Osteocyte (in vitro differentiated cells): ENCODE data around the gene FRY. TPM values are rescaled to one million over a fixed set of nuclear protein-coding genes. Genes with fewer than 3 reads are reported as not detected.

Source experiments
- DNase-seq: peaks from one replicate; pipeline ENCODE4 v3.0.0; 2021; ENCODE audit warnings: mixed read lengths; ENCODE audit not compliant: unreplicated experiment; ENCODE audit errors: extremely low spot score
- H3K27ac Mint-ChIP-seq: one replicate; pipeline ENCODE4 v1.8.0; 2021; ENCODE audit warnings: mild to moderate bottlenecking, mixed read lengths; ENCODE audit not compliant: unreplicated experiment
- H3K27me3 Mint-ChIP-seq: one replicate; pipeline ENCODE4 v1.8.0; 2021; ENCODE audit warnings: mixed read lengths; ENCODE audit not compliant: unreplicated experiment
- H3K36me3 Mint-ChIP-seq: one replicate; pipeline ENCODE4 v1.8.0; 2021; ENCODE audit warnings: mixed read lengths; ENCODE audit not compliant: unreplicated experiment
- H3K4me1 Mint-ChIP-seq: one replicate; pipeline ENCODE4 v1.8.0; 2021; ENCODE audit warnings: mixed read lengths; ENCODE audit not compliant: unreplicated experiment
- H3K4me3 Mint-ChIP-seq: one replicate; pipeline ENCODE4 v1.8.0; 2021; ENCODE audit warnings: mild to moderate bottlenecking, moderate library complexity, mixed read lengths; ENCODE audit not compliant: unreplicated experiment
- H3K9me3 Mint-ChIP-seq: one replicate; pipeline ENCODE4 v1.8.0; 2021; ENCODE audit warnings: mixed read lengths; ENCODE audit not compliant: unreplicated experiment
- CTCF ChIP-seq: fragments of 200-600 bp; sonication (generic); IDR thresholded peaks from 2 replicates; pipeline ENCODE4 v1.5.0; 2021; ENCODE audit warnings: antibody characterized with exemption, mild to moderate bottlenecking, moderate library complexity
- total RNA-seq: library from RNA; stranded (reverse); gene quantifications from 2 replicates; pipeline ENCODE4 v1.2.1, GENCODE V29; 2021

Gene FRY
- total RNA-seq, 1 donor from 2014 or later, result 2.0 TPM

GRCh38 chr13:32086791-32087441 lies 55.3 kb downstream of the FRY start:
- no peak for DNase-seq
- no peak for TF ChIP-seq CTCF
- no peaks in the 10 kb centered on the region for H3K4me1 Mint-ChIP-seq

GRCh38 chr13:32087955-32088747 lies 56.6 kb downstream of the FRY start:
- Mint-ChIP-seq H3K4me1 (no peaks in the 10 kb centered on the region), H3K27ac (no peak overlapping the region), H3K9me3 (no peaks in the 10 kb centered on the region), H3K27me3 (peaks cover 15% of the 10 kb centered on the region), H3K4me3 (no peak overlapping the region), H3K36me3 (no peaks in the 10 kb centered on the region)
- TF ChIP-seq CTCF, result no peak
- DNase-seq, result no peak

More at GRCh38 chr13:32086791-32087441, 55.3 kb downstream of the FRY start:
- no peaks in the 10 kb centered on the region for H3K9me3 Mint-ChIP-seq
- peaks cover 13% of the 10 kb centered on the region for H3K27me3 Mint-ChIP-seq
- no peak overlapping the region for H3K4me3 Mint-ChIP-seq
- H3K36me3 Mint-ChIP-seq, result no peaks in the 10 kb centered on the region
- no peak overlapping the region for H3K27ac Mint-ChIP-seq

GRCh38 chr13:32092496-32092895 lies 60.9 kb downstream of the FRY start:
- Mint-ChIP-seq H3K36me3 (no peaks in the 10 kb centered on the region), H3K9me3 (no peaks in the 10 kb centered on the region), H3K4me3 (no peak overlapping the region), H3K27me3 (peaks cover 22% of the 10 kb centered on the region), H3K4me1 (no peaks in the 10 kb centered on the region), H3K27ac (no peak overlapping the region)
- DNase-seq, result no peak
- TF ChIP-seq CTCF, result no peak

- H3K9me3 Mint-ChIP-seq, result no peaks in the 10 kb centered on the region
- no peak for TF ChIP-seq CTCF
- no peak overlapping the region for H3K27ac Mint-ChIP-seq
- H3K4me1 Mint-ChIP-seq, result no peaks in the 10 kb centered on the region
- DNase-seq, result no peak
- peaks cover 22% of the 10 kb centered on the region for H3K27me3 Mint-ChIP-seq
- no peaks in the 10 kb centered on the region for H3K36me3 Mint-ChIP-seq
- no peak overlapping the region for H3K4me3 Mint-ChIP-seq
Measured at GRCh38 chr13:32093006-32093405, 61.4 kb downstream of the FRY start.

GRCh38 chr13:32098272-32098671 lies 66.7 kb downstream of the FRY start:
- Mint-ChIP-seq H3K27ac (no peak overlapping the region), H3K4me3 (no peak overlapping the region), H3K9me3 (no peaks in the 10 kb centered on the region), H3K36me3 (no peaks in the 10 kb centered on the region), H3K27me3 (peaks cover 21% of the 10 kb centered on the region), H3K4me1 (no peaks in the 10 kb centered on the region)
- no peak for TF ChIP-seq CTCF
- no peak for DNase-seq
